NCI-H748 treated with DMSO at 0.1 percent for 48 hours (cell line): Measurements from ENCODE around the gene CGA.
"Not testable (repeated sequence)": the region's sequence is repeated elsewhere in the genome, so short reads cannot be mapped to it uniquely, and the experiment has no call there.

ENCODE experiments used
- DNase-seq: peaks from one replicate; lab custom pipeline; 2025; lab: John Stamatoyannopoulos, UW

The CGA gene

GRCh38 chr6:87095087-87095509 is at the start of gene CGA:
TSS of gene CGA (minus strand) at chr6:87095106. CDS start at chr6:87088200, 6,906 bp downstream.
- DNase-seq: no peak

- not testable (repeated sequence) for DNase-seq
Observed at GRCh38 chr6:87139927-87140326, 45.0 kb upstream of the CGA start.

- DNase-seq: peak; percentile 60
Observed at GRCh38 chr6:87139236-87139635, 44.3 kb upstream of the CGA start.

GRCh38 chr6:87136963-87137362 is 42.1 kb upstream of the CGA start:
- DNase-seq: no peak

GRCh38 chr6:87127737-87128136 is 32.8 kb upstream of the CGA start:
- DNase-seq: no peak

- DNase-seq: no peak
Observed at GRCh38 chr6:87126501-87126900, 31.6 kb upstream of the CGA start.

- DNase-seq: no peak
Observed at GRCh38 chr6:87124074-87124473, 29.2 kb upstream of the CGA start.

GRCh38 chr6:87122477-87122876 is 27.6 kb upstream of the CGA start:
- DNase-seq: no peak

GRCh38 chr6:87118054-87118453 is 23.1 kb upstream of the CGA start:
- no peak for DNase-seq

GRCh38 chr6:87116922-87117321 is 22.0 kb upstream of the CGA start:
- no peak for DNase-seq

GRCh38 chr6:87115402-87116135 is 20.7 kb upstream of the CGA start:
- DNase-seq: no peak

- DNase-seq: no peak
Observed at GRCh38 chr6:87110636-87111035, 15.7 kb upstream of the CGA start.

GRCh38 chr6:87105823-87106222 is 10.9 kb upstream of the CGA start:
- no peak for DNase-seq

GRCh38 chr6:87104667-87105066 is 9.8 kb upstream of the CGA start:
- DNase-seq: no peak

GRCh38 chr6:87103977-87104601 is 9.2 kb upstream of the CGA start:
- DNase-seq: no peak

- peak; percentile 71 for DNase-seq
Observed at GRCh38 chr6:87102151-87102621, 7.3 kb upstream of the CGA start.

GRCh38 chr6:87101067-87101466 is 6.2 kb upstream of the CGA start:
- no peak for DNase-seq

GRCh38 chr6:87100216-87100615 is 5.3 kb upstream of the CGA start:
- DNase-seq: no peak

GRCh38 chr6:87099472-87099871 is 4.6 kb upstream of the CGA start:
- DNase-seq: peak; percentile 11

GRCh38 chr6:87094576-87094975 is 330 bp downstream of the CGA start:
- no peak for DNase-seq

- DNase-seq: no peak
Observed at GRCh38 chr6:87093651-87094050, 1.3 kb downstream of the CGA start.

- no peak for DNase-seq
Observed at GRCh38 chr6:87093199-87093598, 1.7 kb downstream of the CGA start.

- no peak for DNase-seq
Observed at GRCh38 chr6:87092435-87092834, 2.5 kb downstream of the CGA start.

GRCh38 chr6:87089135-87089534 is 5.8 kb downstream of the CGA start:
- no peak for DNase-seq
